GM18873 (cell line): ENCODE results near the gene RPTN.

Source experiments
- ATAC-seq: cut with Tn5 transposase; IDR thresholded peaks from one replicate; pipeline ENCODE4 v1.9.1; 2021; ENCODE audit warnings: mild to moderate bottlenecking, moderate library complexity, moderate number of reproducible peaks; ENCODE audit not compliant: unreplicated experiment, low FRiP score

Gene RPTN, protein sequence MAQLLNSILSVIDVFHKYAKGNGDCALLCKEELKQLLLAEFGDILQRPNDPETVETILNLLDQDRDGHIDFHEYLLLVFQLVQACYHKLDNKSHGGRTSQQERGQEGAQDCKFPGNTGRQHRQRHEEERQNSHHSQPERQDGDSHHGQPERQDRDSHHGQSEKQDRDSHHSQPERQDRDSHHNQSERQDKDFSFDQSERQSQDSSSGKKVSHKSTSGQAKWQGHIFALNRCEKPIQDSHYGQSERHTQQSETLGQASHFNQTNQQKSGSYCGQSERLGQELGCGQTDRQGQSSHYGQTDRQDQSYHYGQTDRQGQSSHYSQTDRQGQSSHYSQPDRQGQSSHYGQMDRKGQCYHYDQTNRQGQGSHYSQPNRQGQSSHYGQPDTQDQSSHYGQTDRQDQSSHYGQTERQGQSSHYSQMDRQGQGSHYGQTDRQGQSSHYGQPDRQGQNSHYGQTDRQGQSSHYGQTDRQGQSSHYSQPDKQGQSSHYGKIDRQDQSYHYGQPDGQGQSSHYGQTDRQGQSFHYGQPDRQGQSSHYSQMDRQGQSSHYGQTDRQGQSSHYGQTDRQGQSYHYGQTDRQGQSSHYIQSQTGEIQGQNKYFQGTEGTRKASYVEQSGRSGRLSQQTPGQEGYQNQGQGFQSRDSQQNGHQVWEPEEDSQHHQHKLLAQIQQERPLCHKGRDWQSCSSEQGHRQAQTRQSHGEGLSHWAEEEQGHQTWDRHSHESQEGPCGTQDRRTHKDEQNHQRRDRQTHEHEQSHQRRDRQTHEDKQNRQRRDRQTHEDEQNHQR

DNA sequence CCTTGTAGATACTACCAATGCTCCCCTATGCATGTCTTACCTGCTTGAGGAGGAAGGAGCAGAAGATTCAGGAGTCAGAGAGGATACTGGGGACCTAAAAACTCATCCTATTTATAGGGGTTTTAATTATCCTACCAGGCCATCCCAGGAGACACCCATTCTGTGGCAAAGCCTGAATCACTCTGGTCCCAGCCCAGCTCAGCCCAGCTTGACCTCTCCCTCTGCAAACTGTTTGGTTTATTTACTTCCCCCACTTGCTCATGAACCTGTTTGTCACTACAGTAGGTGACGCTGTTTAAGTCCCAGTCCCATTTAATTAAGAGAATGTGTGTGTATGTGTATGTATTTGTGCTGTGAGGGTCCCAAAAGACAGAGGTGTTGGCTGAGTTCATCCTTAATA, at the start of gene RPTN:
Gene RPTN, minus strand, starts transcription at position 85 of the 400 bp plus-strand sequence. CDS start 1,339 bp downstream, outside the sequence.
- ATAC-seq: no peak

DNA sequence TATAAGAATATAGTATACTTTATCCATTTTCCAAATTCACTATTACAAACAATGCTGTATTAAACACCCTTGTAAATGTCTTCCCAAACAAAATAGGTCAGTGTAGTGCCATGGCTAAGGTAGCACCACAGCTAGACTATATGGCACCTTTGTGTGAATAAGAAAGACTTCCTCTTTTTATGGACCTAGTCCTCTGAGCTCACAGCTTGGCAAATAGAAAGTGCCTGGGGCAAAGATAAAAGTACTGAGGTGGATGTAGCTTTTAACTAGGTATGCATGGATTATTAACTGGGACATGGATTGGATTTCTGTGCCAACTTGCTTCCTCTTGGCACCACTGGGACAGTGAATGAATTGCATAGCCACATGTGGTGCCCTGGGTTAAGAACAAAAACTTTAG, 40.0 kb upstream of the RPTN start:
- ATAC-seq: no peak

DNA sequence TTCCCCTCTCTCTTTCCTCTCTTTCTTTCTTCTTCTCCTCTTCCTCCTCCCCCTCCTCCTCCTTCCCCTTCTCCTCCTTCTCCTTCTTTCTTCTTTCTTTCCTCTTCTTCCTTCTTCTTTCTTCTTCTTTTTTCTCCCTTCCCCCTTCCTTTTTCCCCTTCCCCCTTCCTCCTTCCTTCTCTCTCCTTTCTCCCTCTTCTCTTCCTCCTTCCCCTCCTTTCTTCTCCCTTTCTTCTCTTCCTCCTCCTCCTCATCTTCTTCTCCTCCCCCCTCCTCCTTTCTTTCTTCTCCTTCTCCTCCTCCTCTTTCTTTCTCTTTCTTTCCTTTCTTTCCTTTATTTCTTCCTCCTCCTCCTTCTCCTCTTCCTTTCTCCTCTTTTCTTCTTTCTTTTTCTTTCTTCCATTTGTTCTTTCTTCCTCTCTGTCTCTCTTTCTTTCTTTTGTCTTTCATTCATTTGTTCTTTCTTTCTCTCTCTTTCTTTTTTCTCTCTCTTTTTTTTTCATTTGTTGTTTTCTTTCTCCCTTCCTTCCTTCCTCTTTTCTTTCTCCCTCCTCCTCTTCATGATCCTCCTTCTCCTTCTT, 38.4 kb upstream of the RPTN start:
- no peak for ATAC-seq

DNA sequence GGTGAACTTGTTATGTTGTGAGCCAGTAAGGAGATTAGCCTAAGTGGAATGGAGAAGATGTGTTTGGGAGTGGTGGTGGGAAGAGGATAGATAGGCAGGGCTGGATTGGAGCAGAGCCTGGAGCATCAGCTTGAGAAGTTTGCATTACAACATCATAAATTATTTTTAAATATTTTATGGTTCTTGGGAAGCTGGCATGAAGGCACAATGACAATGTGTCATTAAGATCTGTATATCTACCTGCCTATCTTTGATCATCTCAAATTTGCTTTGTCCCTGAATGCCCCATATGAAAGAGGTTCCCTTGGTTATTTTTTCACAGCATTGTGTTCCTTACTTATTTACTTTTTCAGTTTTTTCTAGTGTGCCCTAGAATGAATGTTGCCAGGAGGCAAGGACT, 32.7 kb upstream of the RPTN start:
- no peak for ATAC-seq

DNA sequence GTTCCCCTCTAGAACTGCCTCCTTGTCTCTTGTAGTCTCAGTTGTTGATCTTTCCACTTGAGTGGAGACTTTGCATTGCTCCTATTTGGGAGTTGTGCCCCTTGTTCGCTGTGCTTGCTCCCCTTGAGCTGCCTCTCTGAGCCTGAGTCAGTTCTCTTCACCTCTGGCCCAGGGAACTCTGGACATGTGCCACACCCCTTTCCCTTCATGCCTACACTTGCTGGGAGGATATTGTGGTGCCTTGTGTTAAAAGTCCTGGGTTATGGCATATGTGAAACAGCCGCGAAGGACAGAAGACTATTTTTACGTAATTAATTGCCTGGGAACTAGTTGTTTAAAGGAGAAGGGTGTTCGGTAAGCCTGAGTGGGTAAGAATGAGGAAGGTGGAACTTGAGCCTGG, 32.2 kb upstream of the RPTN start:
- no peak for ATAC-seq

DNA sequence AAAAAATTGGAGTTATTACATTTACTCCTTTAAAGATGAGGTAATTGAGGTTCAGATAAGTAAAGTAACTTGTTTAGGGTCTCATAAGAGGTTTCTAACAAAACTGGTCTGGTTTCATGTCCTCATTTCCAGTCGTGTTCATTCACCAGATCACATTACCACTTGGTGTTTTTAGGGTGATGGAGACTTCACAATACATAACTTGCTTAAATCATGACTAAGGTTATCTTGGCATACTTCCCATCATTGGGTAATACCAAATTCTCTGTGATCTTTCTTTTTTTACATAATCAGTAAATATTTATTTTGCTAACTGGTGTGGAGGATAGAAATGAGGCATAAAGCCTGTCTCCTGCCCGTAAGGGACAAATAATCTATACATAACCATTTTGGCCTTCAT, 31.6 kb upstream of the RPTN start:
- ATAC-seq: no peak

DNA sequence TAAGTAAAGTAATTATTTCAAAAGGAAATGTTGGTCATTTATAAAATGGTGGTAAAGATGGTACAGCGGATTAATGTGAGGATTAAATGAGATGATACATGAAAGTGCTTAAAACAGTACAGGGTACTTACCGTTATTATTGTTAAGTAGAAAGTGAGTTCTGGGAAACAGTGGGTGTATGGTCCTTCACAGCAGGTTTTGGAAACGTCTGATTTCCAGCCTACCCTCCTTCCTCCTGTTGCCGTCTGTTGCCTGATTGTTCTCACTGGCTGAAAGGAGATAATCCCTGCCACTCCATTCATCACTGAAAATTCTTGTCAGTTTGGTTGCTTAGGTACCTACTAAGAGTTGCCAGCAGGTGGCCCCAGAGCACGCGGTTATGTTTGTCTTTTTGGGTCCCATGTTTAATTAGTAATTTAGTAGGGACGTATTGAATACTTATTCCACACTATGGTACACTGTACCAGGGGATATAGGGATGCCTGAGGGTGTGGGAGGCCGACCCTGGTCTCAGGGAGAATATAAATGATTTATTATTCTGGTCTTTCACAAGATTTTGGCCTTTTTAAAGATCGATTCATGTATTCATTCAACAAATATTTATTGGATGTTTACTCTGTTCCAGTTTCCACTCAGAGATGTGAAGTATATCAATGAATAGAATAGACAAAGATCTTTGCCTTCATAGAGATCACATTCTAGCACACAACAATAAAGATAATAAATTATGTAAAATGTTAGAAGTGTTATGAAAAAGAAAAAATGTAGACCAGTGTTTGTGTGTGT, 30.8 kb upstream of the RPTN start:
- no peak for ATAC-seq

DNA sequence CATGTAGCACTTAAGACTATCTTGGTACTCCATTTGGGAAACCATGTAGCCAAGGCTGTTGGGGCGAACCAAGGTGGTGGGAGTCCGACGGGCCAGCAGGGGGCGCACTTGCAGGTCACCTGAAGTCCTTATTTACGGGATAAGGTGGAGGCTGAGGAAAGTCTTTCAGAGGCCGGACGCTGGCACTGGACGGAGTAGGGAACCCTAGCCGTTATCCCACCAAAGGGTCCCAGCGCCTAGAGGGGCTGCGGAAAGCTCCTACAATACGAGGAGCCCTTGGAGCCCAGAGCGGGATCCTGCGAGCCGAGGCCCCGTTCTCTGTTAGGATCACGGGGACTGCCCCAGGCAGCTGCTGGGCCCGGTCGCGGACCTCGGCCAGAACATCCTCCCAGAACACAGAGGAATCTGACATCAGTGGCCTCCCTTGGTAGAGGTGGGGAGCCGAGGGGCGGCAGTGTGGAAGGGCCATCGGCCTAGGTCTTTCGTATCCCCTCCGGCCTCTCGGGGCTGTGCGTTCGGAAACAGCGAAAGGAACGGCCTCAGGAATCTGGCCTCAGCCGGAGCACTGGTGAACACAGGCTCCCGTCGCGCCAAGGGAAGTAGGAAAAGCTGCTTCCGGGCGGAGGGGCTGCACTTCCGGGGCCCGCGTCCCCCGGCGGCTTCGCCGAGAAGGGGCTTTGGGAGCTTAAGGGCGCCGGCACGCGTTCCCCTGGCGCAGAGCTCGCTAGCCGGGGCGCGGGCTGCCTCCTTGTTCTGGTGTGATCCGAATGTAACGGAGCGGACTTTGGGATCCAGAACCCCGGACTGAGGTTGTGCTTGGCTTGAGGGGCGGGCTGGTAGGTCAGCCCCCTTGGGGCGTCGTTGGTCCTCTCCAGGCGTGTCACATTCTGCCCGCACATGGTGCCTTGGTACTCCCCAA, 29.9 kb upstream of the RPTN start:
- no peak for ATAC-seq

DNA sequence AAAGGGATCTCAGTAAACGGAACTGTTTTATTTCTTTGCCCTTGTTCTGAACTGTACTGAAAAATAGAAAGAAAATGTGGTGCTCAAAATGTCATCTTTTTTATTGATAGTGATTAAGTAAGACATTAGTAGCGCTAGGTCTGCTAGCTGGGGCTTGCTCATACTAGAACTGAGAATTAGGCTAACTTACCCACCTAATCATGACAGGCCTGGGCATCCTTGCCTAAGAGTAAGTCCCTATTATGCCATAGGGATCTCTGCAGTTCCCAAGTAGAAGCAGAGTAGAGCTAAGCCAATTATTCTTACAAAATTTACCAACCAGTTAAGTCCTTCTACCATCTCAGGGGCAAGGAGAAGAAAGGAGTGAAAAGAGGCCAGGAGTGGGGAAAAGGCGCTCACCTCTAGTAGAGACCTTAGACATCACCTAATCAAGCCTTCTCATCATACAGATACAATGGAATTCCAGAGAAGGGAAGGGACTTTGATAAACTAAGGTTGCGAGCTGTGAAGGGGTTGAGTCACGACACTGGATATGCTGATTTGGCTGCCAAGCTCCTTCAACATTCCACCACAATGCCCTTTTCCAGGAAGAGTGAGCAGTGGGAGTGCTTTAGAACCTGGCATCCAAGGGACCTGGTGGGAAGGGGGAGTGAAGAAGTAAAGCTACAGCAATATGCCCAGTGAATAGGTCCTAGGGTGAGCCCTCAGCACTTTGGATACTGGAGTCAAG, 27.7 kb upstream of the RPTN start:
- ATAC-seq: no peak

DNA sequence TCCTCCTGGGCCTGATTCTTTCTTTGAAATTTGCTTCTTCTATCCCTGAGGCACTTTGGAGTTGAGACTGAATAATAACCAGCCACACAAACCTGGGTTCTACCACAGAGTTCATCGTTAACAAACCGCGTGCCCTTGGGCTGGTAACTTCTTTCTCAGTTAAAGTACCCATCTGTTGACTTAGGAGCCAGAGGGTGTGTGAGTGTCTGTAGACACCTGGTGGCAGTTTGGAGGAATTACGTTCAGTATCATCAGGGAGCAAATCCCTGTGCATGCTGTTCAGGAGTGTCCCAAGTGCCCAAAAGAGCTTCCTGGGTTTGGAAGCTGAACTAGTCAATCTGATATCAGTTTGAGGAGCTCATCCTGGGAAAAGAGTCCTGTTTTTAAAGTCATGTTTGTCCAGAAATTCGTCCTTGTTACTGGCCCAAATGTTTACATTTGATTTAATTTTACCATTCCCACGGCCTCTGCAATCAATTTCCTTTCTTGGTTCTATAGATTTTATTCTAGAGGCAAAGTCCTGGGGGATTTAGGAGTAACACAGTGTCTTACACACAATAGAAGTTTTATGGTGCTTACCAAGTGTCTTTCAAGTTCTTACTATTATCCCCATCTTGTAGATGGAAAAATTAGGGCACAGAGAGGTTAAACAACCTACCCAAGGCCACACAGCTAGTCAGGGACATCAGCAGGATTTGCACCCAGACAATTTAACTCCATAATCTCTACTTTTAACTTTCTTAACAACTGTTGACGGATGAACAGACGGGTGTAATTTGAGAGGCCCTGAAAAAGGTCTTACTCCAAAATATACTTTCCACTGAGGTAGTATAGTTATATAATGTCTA, 26.7 kb upstream of the RPTN start:
- no peak for ATAC-seq

DNA sequence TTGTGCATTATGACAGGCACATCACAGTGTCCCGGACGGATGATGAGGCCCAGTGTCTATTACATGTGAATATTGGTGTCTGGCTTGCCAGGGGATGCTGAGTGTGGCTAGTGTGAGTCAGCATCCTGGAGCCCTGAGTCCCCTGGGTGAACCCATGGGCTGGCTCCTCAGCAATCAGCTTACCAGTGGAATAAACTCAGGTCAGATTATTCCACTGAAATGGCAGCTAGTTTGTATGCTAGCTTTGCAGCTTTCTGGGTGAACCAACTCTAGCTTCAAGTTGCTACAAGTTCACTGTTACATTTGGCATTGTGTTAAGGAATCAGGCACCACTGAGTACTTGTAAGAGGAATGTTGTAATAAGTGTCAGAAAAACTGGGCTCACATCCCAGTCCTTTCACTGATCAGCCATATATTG, 23.9 kb upstream of the RPTN start:
- no peak for ATAC-seq

DNA sequence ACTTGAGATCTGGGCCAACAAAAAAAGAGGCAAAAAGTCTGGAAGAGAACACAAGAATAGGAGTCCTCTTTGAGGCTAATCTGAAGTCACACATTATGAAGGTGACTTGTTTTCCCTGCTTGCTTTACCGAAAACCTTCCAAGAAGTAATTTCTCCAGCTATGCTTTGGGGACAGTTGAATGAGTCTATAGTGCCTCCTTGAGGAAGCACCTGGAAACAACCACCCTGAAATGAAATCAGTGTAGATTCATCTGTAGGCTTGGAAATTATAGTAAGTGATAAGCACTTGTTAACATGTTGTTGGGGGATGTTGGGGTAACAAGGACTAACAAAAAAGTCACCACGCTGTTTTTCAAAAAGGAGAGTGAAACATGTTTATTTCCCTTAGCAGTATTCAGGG, 23.4 kb upstream of the RPTN start:
- no peak for ATAC-seq

DNA sequence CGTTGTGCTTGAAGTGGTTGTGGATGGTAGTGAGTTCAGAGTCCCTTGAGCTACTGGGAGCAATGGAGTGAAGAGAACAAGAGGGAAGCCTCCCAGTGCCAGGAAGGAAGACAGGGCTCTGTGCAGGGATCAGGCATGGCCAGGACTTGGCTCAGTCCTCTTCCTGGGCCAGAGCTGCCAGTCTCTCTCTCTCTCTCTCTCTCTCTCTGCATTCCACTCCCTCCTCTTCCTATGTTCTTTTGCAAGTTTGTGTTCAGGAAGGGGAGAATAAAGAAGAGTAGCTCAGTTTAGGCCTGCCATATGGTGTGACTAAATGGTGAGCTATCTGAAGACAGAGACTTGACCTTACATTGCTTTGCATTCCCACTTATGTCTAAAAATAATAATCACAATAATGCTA, 20.5 kb upstream of the RPTN start:
- no peak for ATAC-seq

DNA sequence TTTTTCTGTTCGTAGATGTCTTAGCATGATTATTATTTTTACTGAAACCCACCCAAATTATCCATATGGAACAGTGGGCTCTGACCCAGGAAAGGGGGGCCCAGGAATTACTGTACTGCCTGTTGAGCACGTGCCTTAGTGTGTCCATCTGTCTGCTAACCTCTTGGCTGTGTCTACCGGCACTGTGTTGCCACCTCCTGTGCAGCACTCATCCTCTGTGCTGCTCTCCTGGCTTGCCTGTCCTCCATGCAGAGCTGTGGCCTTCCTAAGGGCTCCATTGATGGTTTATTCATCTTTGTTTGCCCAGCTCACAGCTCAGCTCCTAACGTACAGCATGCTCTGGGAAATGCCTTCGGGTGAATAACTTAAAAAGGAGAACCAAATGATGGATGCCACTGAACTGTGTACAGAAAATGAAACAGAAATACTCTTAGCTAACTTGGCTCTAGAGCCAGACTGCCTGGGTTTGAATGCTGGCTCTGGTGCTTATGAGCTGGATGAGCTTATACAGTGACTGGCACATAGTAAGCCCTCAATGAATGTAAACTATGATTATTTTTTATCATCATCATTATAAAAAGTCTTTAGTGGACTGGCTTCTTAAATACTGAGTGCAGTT, 11.4 kb upstream of the RPTN start:
- ATAC-seq: no peak

DNA sequence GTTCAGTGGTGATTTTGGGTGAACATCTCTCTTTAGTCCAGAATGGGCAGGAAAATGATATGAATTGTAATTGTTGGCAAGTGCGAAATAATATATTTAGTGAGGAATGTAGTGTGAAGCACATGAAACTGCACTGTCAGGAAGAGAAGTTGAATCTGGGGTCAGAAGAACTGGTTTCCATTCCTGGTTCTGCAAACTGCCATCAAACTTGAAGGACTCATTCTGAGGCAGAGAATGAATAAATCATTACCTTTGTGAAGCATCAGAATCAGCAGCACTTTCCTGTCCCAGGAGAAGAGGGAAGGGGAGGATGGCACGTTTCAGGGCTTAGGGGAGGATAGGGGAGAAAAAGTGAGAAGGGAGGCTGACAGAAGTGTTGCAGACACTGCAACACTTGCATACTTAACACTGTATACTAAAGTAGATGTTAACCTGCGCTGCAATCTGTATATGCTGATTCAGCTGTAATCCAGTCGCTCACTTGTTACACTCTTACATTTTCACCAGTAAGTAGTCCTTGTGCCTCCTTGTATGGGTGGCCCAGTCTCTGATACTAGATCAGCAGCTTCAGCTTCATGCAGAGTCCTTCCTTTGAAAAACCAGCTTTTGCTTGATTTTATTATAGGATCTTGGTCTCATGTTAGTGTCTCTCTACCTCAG, 10.5 kb upstream of the RPTN start:
- ATAC-seq: no peak

DNA sequence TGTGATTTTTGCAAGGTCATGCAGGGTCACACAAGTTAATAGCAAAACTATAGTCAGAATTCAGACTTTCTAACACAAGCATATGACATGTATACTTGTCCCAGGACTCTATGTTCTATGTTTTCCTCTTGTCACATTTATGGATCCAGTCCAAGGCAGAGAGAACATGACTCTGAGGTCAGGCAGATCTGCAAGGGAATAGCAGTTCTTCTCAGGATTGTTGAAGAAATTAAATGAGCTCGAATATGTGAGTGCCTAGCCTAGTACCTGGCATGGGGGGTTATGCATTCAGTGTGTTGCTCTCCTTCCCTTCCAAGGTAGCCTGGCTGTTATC, 9.5 kb upstream of the RPTN start:
- ATAC-seq: no peak

DNA sequence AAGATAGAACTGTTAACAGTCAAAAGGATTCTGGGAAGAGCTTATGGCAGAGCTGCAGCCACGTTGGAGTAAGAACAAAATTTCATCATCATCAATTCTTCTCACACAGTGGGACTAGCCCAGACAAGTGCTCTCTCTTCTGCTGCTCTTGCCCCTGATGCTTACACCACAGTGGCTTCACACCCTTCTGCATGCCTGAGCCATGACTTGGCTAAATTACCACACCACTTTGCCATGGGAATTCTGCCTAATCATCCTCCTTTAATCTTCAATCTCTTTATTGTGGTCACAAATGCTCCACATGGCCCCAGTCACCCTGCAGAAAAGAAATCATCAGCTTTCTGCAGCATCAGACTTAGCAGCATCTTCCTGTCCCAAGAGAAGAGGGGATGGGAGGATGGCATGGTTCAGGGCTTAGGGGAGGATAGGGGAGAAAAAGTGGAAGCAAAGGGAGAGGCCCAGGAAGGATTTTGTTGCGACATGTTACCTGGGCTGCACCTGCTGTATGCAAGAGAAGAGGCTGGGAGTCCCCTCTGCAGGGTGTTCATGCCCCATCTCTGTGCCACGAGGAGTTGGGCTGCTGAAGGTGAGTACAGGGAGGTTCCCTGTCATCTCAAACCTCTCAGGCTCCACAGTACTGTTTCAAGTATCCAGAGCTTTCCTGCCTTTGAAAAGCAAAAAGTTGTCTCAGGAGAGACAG, 9.0 kb upstream of the RPTN start:
- no peak for ATAC-seq
